ENCODE data around the gene ADAMTS19.

DNA sequence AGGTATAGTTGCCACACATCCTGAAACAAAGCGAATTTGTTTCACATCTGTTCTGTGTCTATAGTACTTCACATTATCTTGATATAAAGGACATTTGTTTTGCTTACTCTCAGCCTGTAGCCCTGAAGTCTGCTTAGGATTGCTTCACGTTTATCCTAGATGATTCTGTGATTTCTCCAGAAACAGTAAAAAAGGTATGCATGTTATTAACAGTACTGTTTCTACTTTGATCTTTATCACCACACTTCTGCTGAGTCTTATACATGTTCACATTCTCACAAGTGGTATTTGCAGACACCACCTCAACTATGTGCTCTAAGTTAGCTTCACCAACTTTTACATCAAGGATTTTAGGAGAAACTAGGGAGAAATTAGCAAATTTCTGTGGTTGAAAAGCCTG, 47.4 kb upstream of the ADAMTS19 start:
- no peak for TF ChIP-seq EZH2 (IDR thresholded peaks at IDR 0.05; ENCODE audit: borderline replicate concordance, low read length)
- TF ChIP-seq, protein P1, sequence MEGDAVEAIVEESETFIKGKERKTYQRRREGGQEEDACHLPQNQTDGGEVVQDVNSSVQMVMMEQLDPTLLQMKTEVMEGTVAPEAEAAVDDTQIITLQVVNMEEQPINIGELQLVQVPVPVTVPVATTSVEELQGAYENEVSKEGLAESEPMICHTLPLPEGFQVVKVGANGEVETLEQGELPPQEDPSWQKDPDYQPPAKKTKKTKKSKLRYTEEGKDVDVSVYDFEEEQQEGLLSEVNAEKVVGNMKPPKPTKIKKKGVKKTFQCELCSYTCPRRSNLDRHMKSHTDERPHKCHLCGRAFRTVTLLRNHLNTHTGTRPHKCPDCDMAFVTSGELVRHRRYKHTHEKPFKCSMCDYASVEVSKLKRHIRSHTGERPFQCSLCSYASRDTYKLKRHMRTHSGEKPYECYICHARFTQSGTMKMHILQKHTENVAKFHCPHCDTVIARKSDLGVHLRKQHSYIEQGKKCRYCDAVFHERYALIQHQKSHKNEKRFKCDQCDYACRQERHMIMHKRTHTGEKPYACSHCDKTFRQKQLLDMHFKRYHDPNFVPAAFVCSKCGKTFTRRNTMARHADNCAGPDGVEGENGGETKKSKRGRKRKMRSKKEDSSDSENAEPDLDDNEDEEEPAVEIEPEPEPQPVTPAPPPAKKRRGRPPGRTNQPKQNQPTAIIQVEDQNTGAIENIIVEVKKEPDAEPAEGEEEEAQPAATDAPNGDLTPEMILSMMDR (conservative IDR thresholded peaks at IDR 0.05 in 1 of 2, IDR thresholded peaks at IDR 0.05 in 1 of 2; ENCODE audit: extremely low read depth in 1 of 2, insufficient read depth in 1 of 2, low read depth in 1 of 2, low read length in 2 of 2), result no peak

All from mammary epithelial cell (primary cell).